Erythroblast (primary cell): Measurements from ENCODE around the gene SIX3.

Experiments
- GATA1 ChIP-seq: IDR thresholded peaks from 2 replicates; pipeline ENCODE4 v1.6.1; 2011; ENCODE audit warnings: low read depth, mild to moderate bottlenecking, control low read depth, low read length, moderate library complexity
- POLR2A ChIP-seq: IDR thresholded peaks from 2 replicates; pipeline ENCODE4 v1.6.1; 2011; ENCODE audit warnings: mild to moderate bottlenecking, low read length

- TF ChIP-seq POLR2A (no peak), GATA1 (no peak)
Observed at GRCh38 chr2:44944102-44944951, 2.8 kb downstream of the SIX3 start.
